ENCODE measurements around the gene ZNF587. TPM values are rescaled to one million over a fixed set of nuclear protein-coding genes. Genes with fewer than 3 reads are reported as not detected.
"Not testable (repeated sequence)": the region's sequence is repeated elsewhere in the genome, so short reads cannot be mapped to it uniquely, and the experiment has no call there.

Gene ZNF587
- polyA plus RNA-seq, 6 donors from 2014 or later = 4.5 to 11.1 (median 6.8) TPM

DNA sequence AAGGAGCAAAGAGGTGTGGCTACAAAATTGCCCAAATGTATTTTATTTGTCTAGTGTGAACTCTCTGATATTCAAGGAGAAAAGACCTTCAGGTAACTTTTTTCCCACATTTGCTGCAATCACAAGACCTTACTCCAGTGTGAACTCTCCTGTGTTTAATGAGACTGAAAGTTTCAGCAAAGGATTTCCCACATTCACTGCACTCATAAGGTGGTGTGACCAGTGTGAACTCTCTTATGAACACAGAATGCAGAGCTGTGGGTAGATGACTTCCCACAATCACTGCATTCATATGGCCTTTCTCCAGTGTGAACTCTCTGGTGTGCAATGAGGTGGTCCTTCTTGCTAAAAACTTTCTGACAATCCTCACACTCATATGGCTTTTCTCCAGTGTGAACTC is 22.8 kb downstream of the ZNF587 start:
- H3K4me3 Mint-ChIP-seq = no peak overlapping the region
- ATAC-seq (ENCODE audit: low read depth in 2 of 2) (no peak), DNase-seq (no peak)
- H3K27me3 Mint-ChIP-seq = no peaks in the 10 kb centered on the region
- H3K9me3 Mint-ChIP-seq = peaks cover 5 to 68% (median 46%) of the 10 kb centered on the region in 7 donors
- peaks cover 5 to 8% (median 7%) of the 10 kb centered on the region in 3 donors for H3K4me1 Mint-ChIP-seq
- H3K36me3 Mint-ChIP-seq = peaks cover 42 to 47% of the 10 kb centered on the region in 2 donors
- no peak overlapping the region for H3K27ac Mint-ChIP-seq

GRCh38 chr19:57873883-57874799 is 24.5 kb downstream of the ZNF587 start:
- not testable (repeated sequence) for H3K27me3 Mint-ChIP-seq; DNase-seq; H3K4me3 Mint-ChIP-seq; ATAC-seq (ENCODE audit: low read depth in 2 of 2)
- H3K36me3 Mint-ChIP-seq = peaks cover 42 to 47% of the 10 kb centered on the region in 2 donors
- H3K9me3 Mint-ChIP-seq = peaks cover 5 to 65% (median 46%) of the 10 kb centered on the region in 7 donors
- H3K4me1 Mint-ChIP-seq = peaks cover 7 to 13% (median 9%) of the 10 kb centered on the region in 3 donors
- H3K27ac Mint-ChIP-seq = peak overlapping the region in 1 of 6 donors; percentile 74

DNA sequence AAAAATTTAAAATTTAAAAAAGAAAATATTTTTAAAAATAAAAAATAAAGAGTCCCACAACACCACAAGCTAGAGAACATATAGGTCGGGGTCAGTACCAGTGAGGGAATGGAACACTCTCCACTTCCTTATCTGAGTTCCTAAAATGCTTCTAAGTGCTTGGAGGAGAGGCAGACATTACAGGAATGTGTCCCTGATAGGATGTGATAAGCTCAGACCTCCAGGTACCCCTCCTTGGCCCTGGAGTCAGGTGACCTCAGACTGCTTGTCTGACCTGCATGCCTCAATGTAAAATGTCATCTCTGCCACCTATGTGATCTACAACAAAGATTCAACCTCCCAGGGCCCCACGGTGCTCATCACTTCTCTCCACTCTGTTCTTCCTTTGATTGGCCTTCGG is 36.4 kb downstream of the ZNF587 start:
- DNase-seq (no peak), ATAC-seq (ENCODE audit: low read depth in 2 of 2) (no peak)
- peaks cover 11 to 17% of the 10 kb centered on the region in 2 donors for H3K36me3 Mint-ChIP-seq
- peak overlapping the region in 1 of 6 donors; percentile 86 for H3K27ac Mint-ChIP-seq
- peak overlapping the region in 3 of 8 donors; percentile 53 to 69 (median 53) for H3K4me3 Mint-ChIP-seq
- peaks cover 21 to 60% (median 45%) of the 10 kb centered on the region in 3 donors for H3K4me1 Mint-ChIP-seq
- H3K9me3 Mint-ChIP-seq = peaks cover 0 to 9% (median 0%) of the 10 kb centered on the region in 7 donors
- no peaks in the 10 kb centered on the region for H3K27me3 Mint-ChIP-seq

DNA sequence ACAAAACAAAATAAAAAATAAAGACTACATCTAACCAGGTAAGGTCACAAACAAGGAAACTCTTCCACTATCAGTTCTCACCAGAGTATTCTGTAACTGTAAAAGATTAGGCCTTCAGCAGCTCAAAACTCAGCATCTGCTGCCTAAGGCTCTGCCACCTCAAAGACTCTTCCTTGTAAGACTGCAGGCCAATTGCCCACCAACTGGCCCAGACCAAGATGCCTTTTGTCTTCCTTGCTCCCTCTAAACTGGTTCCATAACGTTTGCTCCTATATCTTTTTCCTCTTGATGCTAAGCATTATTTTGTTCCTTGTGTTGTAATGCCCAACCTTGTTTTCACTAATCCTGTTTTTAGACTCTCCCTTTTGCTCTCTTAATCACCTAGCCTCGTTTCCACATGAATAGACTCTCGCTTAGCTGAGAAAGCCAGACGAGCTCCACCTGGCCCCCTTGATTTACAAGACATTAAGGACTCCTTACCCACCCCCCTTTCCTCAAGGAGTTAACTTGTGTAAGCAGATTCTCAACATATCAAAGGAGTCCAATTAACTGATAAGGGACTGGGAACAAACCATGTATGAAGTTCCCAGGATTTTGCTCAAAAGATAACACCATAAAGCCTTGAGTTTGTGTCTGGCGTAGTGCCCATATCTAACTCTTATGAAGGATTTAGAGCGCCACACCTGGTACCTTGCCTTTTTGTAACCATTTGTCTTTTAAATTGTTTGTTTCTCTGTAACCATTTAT is 37.7 kb downstream of the ZNF587 start:
- Mint-ChIP-seq H3K9me3 (peaks cover 0 to 9% (median 0%) of the 10 kb centered on the region in 7 donors), H3K27me3 (no peaks in the 10 kb centered on the region), H3K4me3 (peak overlapping the region; percentile 90 to 99 (median 96)), H3K27ac (peak overlapping the region in 4 of 6 donors; percentile 12 to 97 (median 94)), H3K4me1 (peaks cover 21 to 60% (median 45%) of the 10 kb centered on the region in 3 donors), H3K36me3 (peaks cover 11 to 17% of the 10 kb centered on the region in 2 donors)
- DNase-seq (no peak), ATAC-seq (ENCODE audit: low read depth in 2 of 2) (no peak)

DNA sequence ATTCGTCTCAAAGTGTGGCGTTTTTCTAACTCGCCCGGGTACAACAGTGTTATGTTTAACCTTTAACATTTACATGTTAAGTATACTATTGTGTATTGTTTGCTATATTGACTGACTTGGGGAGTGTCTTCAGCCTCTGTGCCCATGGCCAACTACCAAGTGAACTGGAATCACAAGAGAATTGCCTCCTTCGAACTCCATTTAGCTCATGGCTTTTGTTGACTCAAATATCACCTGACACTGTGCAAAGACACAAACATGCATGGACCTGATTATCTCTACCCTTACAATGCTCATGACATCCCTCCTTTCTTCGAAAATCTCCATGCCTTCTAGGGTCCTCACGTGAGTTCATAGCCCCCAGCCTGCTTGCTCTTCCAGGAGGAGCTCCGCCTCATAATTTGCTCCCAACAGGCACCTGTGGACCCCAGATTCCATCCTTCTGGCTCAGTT is 38.5 kb downstream of the ZNF587 start:
- DNase-seq = no peak
- Mint-ChIP-seq H3K36me3 (peaks cover 11 to 17% of the 10 kb centered on the region in 2 donors), H3K27me3 (no peaks in the 10 kb centered on the region), H3K4me3 (peak overlapping the region; percentile 90 to 99 (median 96)), H3K27ac (peak overlapping the region; percentile 79 to 97 (median 94)), H3K9me3 (peaks cover 0 to 9% (median 0%) of the 10 kb centered on the region in 7 donors), H3K4me1 (peaks cover 21 to 56% (median 45%) of the 10 kb centered on the region in 3 donors)
- no peak for ATAC-seq (ENCODE audit: low read depth in 2 of 2)

DNA sequence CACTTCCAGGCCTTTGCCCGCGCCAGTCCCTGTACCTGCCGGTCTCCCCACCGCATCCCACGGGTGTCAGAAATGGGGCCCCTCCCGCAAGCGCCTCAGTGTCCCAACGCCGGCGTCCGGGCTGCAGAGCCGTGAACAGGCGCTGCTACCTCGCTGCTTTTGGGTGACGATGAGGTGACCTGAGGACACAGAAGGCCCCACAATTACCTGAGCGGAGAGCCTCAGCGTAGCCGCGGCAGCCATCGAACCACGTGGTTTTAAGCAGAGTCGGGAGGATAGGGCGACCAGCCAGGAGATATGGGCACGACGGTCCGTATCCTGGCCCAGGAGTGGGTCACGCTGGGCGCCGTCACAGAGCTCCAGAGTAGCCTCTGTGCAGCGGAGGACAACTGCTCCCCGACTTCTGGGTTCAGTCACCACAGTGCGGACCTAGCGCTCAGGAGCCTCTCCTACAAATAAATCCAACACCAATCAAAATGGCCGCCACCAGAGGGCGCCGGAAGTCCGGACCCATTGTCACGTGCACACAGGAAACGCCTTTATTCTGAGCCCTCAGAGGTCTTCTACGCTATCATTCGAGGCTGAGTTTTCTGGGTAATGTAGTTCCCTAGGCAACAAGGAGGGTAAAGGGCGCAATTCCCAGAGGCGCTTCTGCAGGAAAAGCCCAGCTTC is 39.0 kb downstream of the ZNF587 start, which contains the start of gene ZNF814:
Gene ZNF814 (minus strand): TSS at position 478 of the 672 bp plus-strand sequence. CDS start 235 bp downstream, at position 243.
- Mint-ChIP-seq H3K4me3 (peak within 1 kb of the TSS; percentile 90 to 99 (median 96)), H3K4me1 (peaks cover 21 to 53% (median 45%) of the 10 kb centered on the region in 3 donors), H3K27me3 (no peaks in the 10 kb centered on the region), H3K36me3 (peaks cover 11 to 17% of the 10 kb centered on the region in 2 donors), H3K27ac (peak within 1 kb of the TSS; percentile 79 to 97 (median 94)), H3K9me3 (peaks cover 0 to 9% (median 0%) of the 10 kb centered on the region in 7 donors)
- ATAC-seq (ENCODE audit: low read depth in 2 of 2) (peak; percentile 94), DNase-seq (peak; percentile 86)

- H3K27ac Mint-ChIP-seq; ATAC-seq (ENCODE audit: low read depth in 2 of 2); H3K27me3 Mint-ChIP-seq; H3K9me3 Mint-ChIP-seq; DNase-seq: not testable (repeated sequence)
- Mint-ChIP-seq H3K4me1 (peaks cover 21 to 36% (median 31%) of the 10 kb centered on the region in 3 donors), H3K4me3 (peak overlapping the region in 1 of 8 donors; percentile 59), H3K36me3 (peaks cover 11 to 17% of the 10 kb centered on the region in 2 donors)
Observed at GRCh38 chr19:57890706-57891105, 41.0 kb downstream of the ZNF587 start.

DNA sequence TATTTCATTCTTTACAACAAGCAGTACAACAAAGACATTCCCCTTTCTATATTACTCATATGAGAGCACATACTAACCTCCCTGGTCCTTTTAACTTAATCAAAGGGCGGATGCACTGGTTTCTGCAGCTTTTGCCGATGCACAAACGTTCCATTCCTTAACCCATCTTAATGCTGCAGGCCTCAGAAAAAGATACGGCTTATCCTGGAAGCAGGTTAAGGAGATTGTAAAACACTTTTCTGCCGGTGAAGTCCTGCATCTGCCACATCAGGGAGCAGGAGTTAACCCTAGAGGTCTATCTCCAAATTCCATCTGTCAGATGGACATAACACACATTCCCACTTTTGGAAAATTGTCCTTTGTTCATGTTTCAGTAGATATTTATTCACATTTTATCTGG is 50.7 kb downstream of the ZNF587 start:
- no peak for DNase-seq
- Mint-ChIP-seq H3K4me1 (peaks cover 4 to 13% (median 7%) of the 10 kb centered on the region in 3 donors), H3K9me3 (no peaks in the 10 kb centered on the region), H3K4me3 (no peak overlapping the region), H3K36me3 (no peaks in the 10 kb centered on the region), H3K27ac (no peak overlapping the region), H3K27me3 (no peaks in the 10 kb centered on the region)
- no peak for ATAC-seq (ENCODE audit: low read depth in 2 of 2)

GRCh38 chr19:57903618-57904184 is 54.0 kb downstream of the ZNF587 start:
- Mint-ChIP-seq H3K4me1 (peaks cover 4 to 23% (median 7%) of the 10 kb centered on the region in 3 donors), H3K9me3 (no peaks in the 10 kb centered on the region), H3K27ac (no peak overlapping the region), H3K4me3 (no peak overlapping the region), H3K36me3 (peaks cover 0 to 7% of the 10 kb centered on the region in 2 donors), H3K27me3 (no peaks in the 10 kb centered on the region)
- ATAC-seq (ENCODE audit: low read depth in 2 of 2) = no peak
- no peak for DNase-seq

GRCh38 chr19:57905258-57905657 is 55.6 kb downstream of the ZNF587 start:
- H3K27ac Mint-ChIP-seq = peak overlapping the region in 3 of 6 donors; percentile 13 to 68 (median 14)
- no peaks in the 10 kb centered on the region for H3K27me3 Mint-ChIP-seq

DNA sequence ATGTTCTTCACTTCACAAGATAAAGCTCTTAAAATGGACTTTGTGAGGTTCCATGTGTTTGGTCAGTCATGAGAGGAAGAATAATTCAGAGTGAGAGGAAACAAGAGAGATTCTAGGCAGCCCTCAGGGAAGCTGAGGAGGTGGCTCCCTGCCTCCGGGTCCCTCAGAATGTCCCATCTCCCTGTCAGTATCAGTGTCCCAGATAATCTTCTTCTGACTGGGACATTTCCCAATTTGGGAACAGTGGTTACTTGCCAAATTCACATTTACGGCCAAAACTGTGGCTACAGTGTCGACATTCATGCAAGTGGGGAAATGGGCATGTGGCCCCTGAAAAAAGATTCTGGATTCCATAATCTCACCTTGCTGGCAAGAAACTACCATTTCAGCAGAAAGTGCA is 57.7 kb downstream of the ZNF587 start:
- ATAC-seq (ENCODE audit: low read depth in 2 of 2) = no peak
- Mint-ChIP-seq H3K27me3 (no peaks in the 10 kb centered on the region), H3K4me3 (no peak overlapping the region), H3K9me3 (no peaks in the 10 kb centered on the region), H3K27ac (peak overlapping the region in 1 of 6 donors; percentile 86), H3K4me1 (peaks cover 9 to 32% (median 17%) of the 10 kb centered on the region in 3 donors), H3K36me3 (peaks cover 10 to 20% of the 10 kb centered on the region in 2 donors)
- DNase-seq = no peak

More at GRCh38 chr19:57905258-57905657, 55.6 kb downstream of the ZNF587 start:
- Mint-ChIP-seq H3K4me3 (peak overlapping the region in 1 of 8 donors; percentile 35), H3K4me1 (peaks cover 4 to 23% (median 7%) of the 10 kb centered on the region in 3 donors), H3K9me3 (no peaks in the 10 kb centered on the region), H3K36me3 (peaks cover 0 to 7% of the 10 kb centered on the region in 2 donors)
- DNase-seq (no peak), ATAC-seq (ENCODE audit: low read depth in 2 of 2) (peak; percentile 28)

DNA sequence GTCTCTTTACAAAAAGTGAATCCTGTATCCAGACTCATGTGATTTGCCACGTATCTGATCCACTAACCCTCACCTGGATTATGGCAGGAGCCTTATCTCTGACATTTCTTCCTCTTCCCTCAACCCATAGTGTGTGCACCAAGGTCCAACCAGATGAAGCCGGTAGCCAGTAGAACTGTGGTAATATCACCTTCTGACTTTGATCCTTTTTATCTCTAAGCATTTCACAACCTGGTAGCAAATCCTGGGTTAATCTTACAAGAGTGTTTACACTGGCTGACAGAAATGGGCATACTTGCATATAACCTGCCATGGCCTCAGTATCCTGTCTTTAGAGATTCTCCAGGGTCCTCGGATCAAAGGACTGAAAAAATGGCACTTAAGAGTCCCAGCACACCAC is 64.9 kb downstream of the ZNF587 start:
- Mint-ChIP-seq H3K4me3 (peak overlapping the region in 7 of 8 donors; percentile 72 to 99 (median 96)), H3K27me3 (no peaks in the 10 kb centered on the region), H3K4me1 (peaks cover 35 to 49% (median 48%) of the 10 kb centered on the region in 3 donors), H3K27ac (peak overlapping the region in 4 of 6 donors; percentile 35 to 98 (median 96)), H3K36me3 (peaks cover 10 to 30% of the 10 kb centered on the region in 2 donors), H3K9me3 (peaks cover 0 to 5% (median 0%) of the 10 kb centered on the region in 7 donors)
- DNase-seq = no peak
- no peak for ATAC-seq (ENCODE audit: low read depth in 2 of 2)

Data from naive B cell (primary cell).